CD4-positive, alpha-beta T cell (primary cell): ENCODE data around the gene NTM. TPM values are rescaled to one million over a fixed set of nuclear protein-coding genes. Genes with fewer than 3 reads are reported as not detected.

Experiments used
- ATAC-seq: fragments of 200-7000 bp; cut with Tn5 transposase; one replicate; pipeline ENCODE4 v1.10.0; 2022; ENCODE audit warnings: mild to moderate bottlenecking; ENCODE audit not compliant: poor library complexity
- CTCF ChIA-PET: fragments of 350-600 bp; sonication (Branson Sonifier 250); formaldehyde crosslinking; loops from one replicate; lab custom pipeline; 2021; ENCODE audit warnings: antibody characterized with exemption, inconsistent platforms; lab: Charles Lee
- POLR2A ChIA-PET: fragments of 350-600 bp; sonication (Branson Sonifier 250); formaldehyde crosslinking; loops from one replicate; lab custom pipeline; 2021; ENCODE audit warnings: antibody characterized with exemption, inconsistent platforms; lab: Charles Lee
- DNase-seq, 14 experiments: peaks; one replicate each; pipeline ENCODE4 v3.0.0-alpha.2; 2013 to 2020; ENCODE audit warnings: mixed read lengths in 2 of 14
- H3K27ac ChIP-seq, 2 donors: one replicate each; pipeline versions ENCODE4 v1.5.1 to v1.7.0; 2013; ENCODE audit warnings: low read length in 2 of 2, low read depth in 1 of 2, mild to moderate bottlenecking in 1 of 2
- H3K27me3 ChIP-seq, 2 experiments: 1 replicate in 1 of 2; 2 replicates in 1 of 2; pipeline versions ENCODE4 v1.6.1 to v1.7.0; 2013; ENCODE audit warnings: low read length in 2 of 2, control low read depth in 1 of 2, mild to moderate bottlenecking in 1 of 2, moderate library complexity in 1 of 2; ENCODE audit not compliant: insufficient read depth in 2 of 2, control insufficient read depth in 1 of 2
- H3K36me3 ChIP-seq: one replicate; pipeline ENCODE4 v1.6.1; 2013; ENCODE audit warnings: low read length, control low read depth; ENCODE audit not compliant: insufficient read depth
- H3K4me1 ChIP-seq: one replicate; pipeline ENCODE4 v1.6.1; 2013; ENCODE audit warnings: low read length, control low read depth; ENCODE audit not compliant: insufficient read depth
- H3K4me3 ChIP-seq: one replicate; pipeline ENCODE4 v1.5.1; 2013; ENCODE audit warnings: mild to moderate bottlenecking, low read length, moderate library complexity
- H3K9me3 ChIP-seq, 2 experiments: 1 replicate in 1 of 2; 2 replicates in 1 of 2; pipeline versions ENCODE4 v1.6.1 to v1.7.0; 2013; ENCODE audit warnings: low read length in 2 of 2, mild to moderate bottlenecking in 2 of 2, control low read depth in 1 of 2, moderate library complexity in 1 of 2; ENCODE audit not compliant: control insufficient read depth in 1 of 2, insufficient read depth in 1 of 2
- H3K27ac Mint-ChIP-seq: one replicate; pipeline ENCODE4 v1.8.0; 2020; ENCODE audit warnings: mixed read lengths
- H3K27me3 Mint-ChIP-seq: one replicate; pipeline ENCODE4 v1.8.0; 2021; ENCODE audit warnings: mixed read lengths
- H3K36me3 Mint-ChIP-seq: one replicate; pipeline ENCODE4 v1.8.0; 2021; ENCODE audit warnings: low read depth, mixed read lengths
- H3K4me1 Mint-ChIP-seq: one replicate; pipeline ENCODE4 v1.8.0; 2021; ENCODE audit warnings: low read depth, mixed read lengths
- H3K4me3 Mint-ChIP-seq: one replicate; pipeline ENCODE4 v1.8.0; 2020; ENCODE audit warnings: mild to moderate bottlenecking, mixed read lengths
- H3K9me3 Mint-ChIP-seq: one replicate; pipeline ENCODE4 v1.8.0; 2020; ENCODE audit warnings: mixed read lengths
- CTCF ChIP-seq: fragments of 200-600 bp; IDR thresholded peaks from one replicate; pipeline ENCODE4 v1.8.0; 2022; ENCODE audit warnings: antibody characterized with exemption, mild to moderate bottlenecking
- intact Hi-C, 2 experiments: fragments of 100-400 bp; cut with DNase I in 1 of 2; cut with micrococcal nuclease in 1 of 2; formaldehyde crosslinking; loops; one replicate each; pipeline versions ENCODE4 v1.15.1 to v1.9.0; 2023 to 2025; cut with DNase I, micrococcal nuclease
- total RNA-seq, 174 experiments: library from RNA in 2 of 174; stranded (reverse) in 2 of 174; gene quantifications; one replicate each; pipeline ENCODE4 v1.2.3 and lab custom pipeline; 2021 to 2026

NTM gene
- total RNA-seq, 2 experiments from 2014 or later = not detected

- no peak overlapping the region for H3K4me3 ChIP-seq
- Mint-ChIP-seq H3K27me3 (peaks cover 12% of the 10 kb centered on the region), H3K4me3 (no peak overlapping the region), H3K27ac (no peak overlapping the region), H3K4me1 (no peaks in the 10 kb centered on the region), H3K36me3 (no peaks in the 10 kb centered on the region), H3K9me3 (no peaks in the 10 kb centered on the region)
- H3K27me3 ChIP-seq = no peaks in the 10 kb centered on the region
- peaks cover 0 to 4% of the 10 kb centered on the region in 2 experiments for H3K9me3 ChIP-seq
- ChIA-PET POLR2A (no interaction called here), CTCF (no interaction called here)
- intact Hi-C loops = no loop called here
- H3K4me1 ChIP-seq = no peaks in the 10 kb centered on the region
- no peak for TF ChIP-seq CTCF
- H3K36me3 ChIP-seq = no peaks in the 10 kb centered on the region
- no peak for DNase-seq
- H3K27ac ChIP-seq = no peak overlapping the region
- ATAC-seq = no peak
These were observed 547.4 kb downstream of the NTM start for GRCh38 chr11:131917634-131918384.

- H3K27me3 ChIP-seq = no peaks in the 10 kb centered on the region
- no peaks in the 10 kb centered on the region for H3K4me1 ChIP-seq
- intact Hi-C loops = no loop called here
- no peaks in the 10 kb centered on the region for H3K36me3 Mint-ChIP-seq
- ATAC-seq = no peak
- H3K27ac ChIP-seq = no peak overlapping the region
- peaks cover 0 to 4% of the 10 kb centered on the region in 2 experiments for H3K9me3 ChIP-seq
- no peaks in the 10 kb centered on the region for H3K36me3 ChIP-seq
- no peak for TF ChIP-seq CTCF
- H3K4me1 Mint-ChIP-seq = no peaks in the 10 kb centered on the region
- no peaks in the 10 kb centered on the region for H3K9me3 Mint-ChIP-seq
- peaks cover 5% of the 10 kb centered on the region for H3K27me3 Mint-ChIP-seq
- DNase-seq = no peak
- no peak overlapping the region for H3K27ac Mint-ChIP-seq
- no peak overlapping the region for H3K4me3 Mint-ChIP-seq
- no peak overlapping the region for H3K4me3 ChIP-seq
- ChIA-PET POLR2A (no interaction called here), CTCF (no interaction called here)
These were observed 548.2 kb downstream of the NTM start for GRCh38 chr11:131918663-131919062.

GRCh38 chr11:131922220-131922619 lies 551.8 kb downstream of the NTM start:
- Histone ChIP-seq H3K36me3 (no peaks in the 10 kb centered on the region), H3K9me3 (peaks cover 0 to 5% of the 10 kb centered on the region in 2 experiments), H3K4me1 (no peaks in the 10 kb centered on the region), H3K27me3 (no peaks in the 10 kb centered on the region), H3K27ac (no peak overlapping the region), H3K4me3 (no peak overlapping the region)
- no peak for TF ChIP-seq CTCF
- Mint-ChIP-seq H3K4me3 (no peak overlapping the region), H3K27ac (no peak overlapping the region), H3K27me3 (no peaks in the 10 kb centered on the region), H3K4me1 (no peaks in the 10 kb centered on the region), H3K36me3 (no peaks in the 10 kb centered on the region), H3K9me3 (no peaks in the 10 kb centered on the region)
- DNase-seq (no peak), ATAC-seq (no peak)
- ChIA-PET POLR2A (no interaction called here), CTCF (no interaction called here)
- intact Hi-C loops = no loop called here
